ENCODE results near the gene IGHMBP2. TPM values are rescaled to one million over a fixed set of nuclear protein-coding genes. Genes with fewer than 3 reads are reported as not detected.

IGHMBP2 gene
- total RNA-seq, 1 donor from 2014 or later, result 30.8 TPM

- Mint-ChIP-seq H3K36me3 (ENCODE audit: unreplicated experiment) (peaks cover 6% of the 10 kb centered on the region), H3K4me1 (ENCODE audit: low read depth, unreplicated experiment) (peaks cover 5% of the 10 kb centered on the region), H3K27me3 (ENCODE audit: unreplicated experiment) (no peaks in the 10 kb centered on the region), H3K4me3 (ENCODE audit: unreplicated experiment) (no peak overlapping the region), H3K27ac (ENCODE audit: unreplicated experiment) (no peak overlapping the region), H3K9me3 (ENCODE audit: unreplicated experiment) (peaks cover 11% of the 10 kb centered on the region)
- no peak for DNase-seq
- TF ChIP-seq CTCF (IDR thresholded peaks at IDR 0.05; ENCODE audit: partially characterized antibody, unreplicated experiment), result no peak
Observed at GRCh38 chr11:68960294-68961071, 56.8 kb downstream of the IGHMBP2 start.

- DNase-seq, result peak; percentile 10
- Mint-ChIP-seq H3K4me1 (ENCODE audit: low read depth, unreplicated experiment) (peaks cover 5% of the 10 kb centered on the region), H3K4me3 (ENCODE audit: unreplicated experiment) (no peak overlapping the region), H3K27me3 (ENCODE audit: unreplicated experiment) (no peaks in the 10 kb centered on the region), H3K27ac (ENCODE audit: unreplicated experiment) (no peak overlapping the region), H3K36me3 (ENCODE audit: unreplicated experiment) (peaks cover 12% of the 10 kb centered on the region), H3K9me3 (ENCODE audit: unreplicated experiment) (peaks cover 11% of the 10 kb centered on the region)
- TF ChIP-seq CTCF (IDR thresholded peaks at IDR 0.05; ENCODE audit: partially characterized antibody, unreplicated experiment), result no peak
Observed at GRCh38 chr11:68961245-68961644, 57.6 kb downstream of the IGHMBP2 start.

GRCh38 chr11:68962527-68963250 lies 59.0 kb downstream of the IGHMBP2 start:
- DNase-seq, result peak; percentile 3
- Mint-ChIP-seq H3K4me1 (ENCODE audit: low read depth, unreplicated experiment) (peaks cover 3% of the 10 kb centered on the region), H3K27me3 (ENCODE audit: unreplicated experiment) (peaks cover 1% of the 10 kb centered on the region), H3K9me3 (ENCODE audit: unreplicated experiment) (peaks cover 7% of the 10 kb centered on the region), H3K36me3 (ENCODE audit: unreplicated experiment) (peaks cover 12% of the 10 kb centered on the region), H3K27ac (ENCODE audit: unreplicated experiment) (no peak overlapping the region), H3K4me3 (ENCODE audit: unreplicated experiment) (no peak overlapping the region)
- TF ChIP-seq CTCF (IDR thresholded peaks at IDR 0.05; ENCODE audit: partially characterized antibody, unreplicated experiment), result no peak

- no peak for TF ChIP-seq CTCF (IDR thresholded peaks at IDR 0.05; ENCODE audit: partially characterized antibody, unreplicated experiment)
- Mint-ChIP-seq H3K9me3 (ENCODE audit: unreplicated experiment) (peaks cover 9% of the 10 kb centered on the region), H3K27ac (ENCODE audit: unreplicated experiment) (no peak overlapping the region), H3K36me3 (ENCODE audit: unreplicated experiment) (peaks cover 12% of the 10 kb centered on the region), H3K4me1 (ENCODE audit: low read depth, unreplicated experiment) (peaks cover 7% of the 10 kb centered on the region), H3K4me3 (ENCODE audit: unreplicated experiment) (no peak overlapping the region), H3K27me3 (ENCODE audit: unreplicated experiment) (peaks cover 3% of the 10 kb centered on the region)
- DNase-seq, result peak; percentile 0
Observed at GRCh38 chr11:68963779-68964178, 60.1 kb downstream of the IGHMBP2 start.
